ES-I3 (cell line): Measurements from ENCODE around the gene ILK.

Experiments
- H3K36me3 ChIP-seq: 2 replicates; pipeline ENCODE4 v1.6.1; 2013; ENCODE audit warnings: mild to moderate bottlenecking, low read length, control low read depth, moderate library complexity; ENCODE audit not compliant: insufficient read depth
- H3K4me1 ChIP-seq: 2 replicates; pipeline ENCODE4 v1.6.1; 2013; ENCODE audit warnings: mild to moderate bottlenecking, control low read depth, low read length; ENCODE audit not compliant: insufficient read depth
- H3K9ac ChIP-seq: 2 replicates; pipeline ENCODE4 v1.6.1; 2013; ENCODE audit warnings: low read depth, mild to moderate bottlenecking, low read length, moderate library complexity
- H3K9me3 ChIP-seq: 2 replicates; pipeline ENCODE4 v1.6.1; 2013; ENCODE audit warnings: mild to moderate bottlenecking, low read length, moderate library complexity; ENCODE audit not compliant: control insufficient read depth, insufficient read depth

The ILK gene

DNA sequence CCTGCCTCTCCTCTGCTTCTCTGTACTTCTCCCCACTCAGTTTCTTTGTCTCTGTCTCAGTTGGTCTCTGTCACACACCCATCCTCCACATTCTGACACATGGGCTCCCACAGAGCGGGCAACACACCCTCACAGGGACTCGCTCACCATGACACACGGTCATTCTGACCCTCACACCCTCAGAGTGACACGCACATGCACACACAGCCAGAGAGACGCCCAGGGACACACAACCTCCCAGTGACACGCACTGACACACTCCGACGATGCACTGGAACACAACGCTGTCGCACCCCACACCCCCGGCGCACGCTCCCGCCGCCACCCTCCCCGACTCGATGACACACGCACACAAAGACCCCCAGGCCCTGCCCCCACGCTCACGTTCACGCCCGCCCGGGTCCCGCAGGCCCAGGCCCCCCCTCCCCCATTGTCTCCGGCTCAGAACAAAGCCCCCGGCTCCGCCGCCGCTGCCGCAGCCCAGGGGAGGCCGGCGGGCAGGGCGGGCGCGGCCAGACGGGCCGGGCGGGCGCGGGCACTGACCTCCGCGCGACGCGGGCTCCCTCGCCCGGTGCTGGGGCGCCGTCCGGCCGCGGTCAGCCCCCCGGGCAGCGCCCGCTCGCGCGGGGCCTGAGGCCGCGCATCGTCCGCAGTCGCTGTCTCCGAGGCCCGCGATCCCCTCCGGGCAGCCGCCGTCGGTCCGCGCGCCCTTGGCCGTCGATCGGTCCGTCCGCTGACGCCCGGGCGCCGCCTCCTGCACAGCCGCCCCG lies 51.6 kb downstream of the ILK start:
- H3K9me3 ChIP-seq: no peaks in the 10 kb centered on the region
- no peaks in the 10 kb centered on the region for H3K36me3 ChIP-seq
- H3K4me1 ChIP-seq: peaks cover 7% of the 10 kb centered on the region
- H3K9ac ChIP-seq: peak overlapping the region; percentile 38; the same call in 1 of the 2 replicates

DNA sequence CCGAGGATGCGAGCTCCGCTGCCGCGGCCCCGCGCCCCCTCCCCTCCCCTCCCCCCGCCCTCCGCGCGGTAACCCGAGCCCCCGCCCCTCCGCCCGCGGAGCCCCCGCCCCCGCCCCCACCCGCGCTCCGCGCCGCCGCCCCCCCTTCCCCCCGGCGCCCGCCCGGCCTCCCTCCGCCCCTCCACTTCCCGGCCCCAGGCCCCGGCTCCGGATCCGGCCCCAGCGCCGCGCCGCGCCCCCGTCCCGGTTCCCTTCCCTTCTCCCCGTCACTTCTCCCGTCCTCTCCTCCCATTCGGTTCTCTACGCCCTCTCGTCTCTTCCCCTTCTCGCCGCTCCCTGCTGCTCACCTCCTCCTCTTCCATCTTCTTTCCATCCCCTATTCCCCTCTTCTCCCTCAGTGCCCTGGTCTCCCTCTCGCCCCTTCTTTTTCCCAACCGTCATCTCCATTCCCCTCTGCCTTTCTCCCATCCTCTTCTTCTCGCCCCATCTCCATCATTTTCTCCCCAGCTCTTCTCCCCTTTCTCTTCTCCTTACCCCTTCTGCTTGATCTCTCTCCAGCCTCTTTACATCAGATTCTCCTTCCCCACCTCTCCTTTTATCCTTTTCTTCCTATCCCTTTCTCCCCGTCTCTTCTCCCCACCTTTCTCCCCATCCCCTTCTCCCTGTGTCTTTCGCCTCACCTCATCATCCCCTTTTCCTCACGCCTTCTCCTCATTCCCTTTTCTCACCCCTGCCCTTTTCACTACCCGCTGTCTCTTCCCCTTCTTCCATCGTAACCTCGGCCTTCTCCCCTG lies 52.4 kb downstream of the ILK start, which contains the start of gene DCHS1:
TSS of gene DCHS1 (minus strand) at position 20 of the 794 bp plus-strand sequence. CDS start 14,196 bp downstream, outside the sequence.
- peaks cover 7% of the 10 kb centered on the region for H3K4me1 ChIP-seq
- H3K36me3 ChIP-seq: no peaks in the 10 kb centered on the region
- H3K9ac ChIP-seq: peak within 1 kb of the TSS; percentile 91
- no peaks in the 10 kb centered on the region for H3K9me3 ChIP-seq

DNA sequence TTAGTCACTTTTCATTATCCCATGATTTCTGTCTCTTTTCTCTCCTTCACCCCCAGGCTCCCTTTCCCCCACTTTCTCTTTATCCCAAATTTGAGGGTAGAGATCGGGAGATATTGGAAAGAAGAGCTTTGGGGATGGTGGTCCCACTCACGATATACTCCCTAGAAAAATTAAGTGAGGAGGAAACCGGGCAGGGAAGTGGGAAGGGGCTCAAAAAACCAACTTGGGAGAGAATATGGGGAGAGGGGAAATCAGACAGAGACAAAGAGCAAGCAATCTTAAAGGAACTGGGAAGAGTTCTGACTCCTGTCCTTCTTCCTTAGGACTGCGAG lies 53.0 kb downstream of the ILK start:
- no peaks in the 10 kb centered on the region for H3K9me3 ChIP-seq
- H3K36me3 ChIP-seq: no peaks in the 10 kb centered on the region
- peak overlapping the region; percentile 91 for H3K9ac ChIP-seq
- H3K4me1 ChIP-seq: peaks cover 7% of the 10 kb centered on the region

DNA sequence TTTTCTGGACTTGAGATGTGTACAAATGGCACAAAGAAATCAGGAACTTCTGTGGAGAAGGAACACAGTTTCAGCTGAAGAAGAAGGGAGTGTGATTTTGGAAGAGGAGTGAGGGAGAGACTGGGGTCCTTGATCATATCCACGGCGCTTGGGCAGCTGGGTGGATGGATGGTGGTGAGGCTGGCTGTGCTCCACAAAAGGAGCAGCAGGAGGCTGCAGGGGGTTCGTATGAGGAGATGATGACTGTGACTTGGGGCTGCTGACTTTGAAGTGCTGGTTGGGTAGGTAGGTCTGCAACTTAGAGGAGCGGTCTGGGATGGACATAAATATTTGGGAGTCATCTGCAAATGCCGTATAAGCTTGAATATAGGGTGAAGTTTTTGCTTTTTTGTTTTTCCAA lies 53.4 kb downstream of the ILK start:
- Histone ChIP-seq H3K36me3 (no peaks in the 10 kb centered on the region), H3K9me3 (no peaks in the 10 kb centered on the region), H3K9ac (peak overlapping the region; percentile 91), H3K4me1 (peaks cover 7% of the 10 kb centered on the region)

DNA sequence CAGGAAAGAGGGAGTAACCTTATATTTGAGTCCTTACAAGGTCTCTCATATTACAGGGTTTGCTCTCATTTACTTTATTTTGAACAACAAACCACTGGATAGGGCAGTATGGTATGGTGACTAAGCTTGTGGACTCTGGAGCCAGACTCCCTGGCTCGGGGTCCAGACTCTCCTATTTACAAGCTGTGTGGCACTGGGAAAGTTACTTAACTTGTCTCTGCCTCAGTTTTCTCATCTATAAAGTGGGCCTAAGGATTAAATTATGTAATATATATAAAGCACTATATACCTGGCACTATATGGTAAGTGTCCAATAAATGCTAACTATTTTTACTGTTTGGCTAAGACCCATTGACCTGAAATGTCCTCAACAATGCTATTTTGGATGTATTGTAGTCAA lies 53.8 kb downstream of the ILK start:
- peaks cover 7% of the 10 kb centered on the region for H3K4me1 ChIP-seq
- H3K9ac ChIP-seq: no peak overlapping the region
- H3K9me3 ChIP-seq: no peaks in the 10 kb centered on the region
- H3K36me3 ChIP-seq: no peaks in the 10 kb centered on the region

DNA sequence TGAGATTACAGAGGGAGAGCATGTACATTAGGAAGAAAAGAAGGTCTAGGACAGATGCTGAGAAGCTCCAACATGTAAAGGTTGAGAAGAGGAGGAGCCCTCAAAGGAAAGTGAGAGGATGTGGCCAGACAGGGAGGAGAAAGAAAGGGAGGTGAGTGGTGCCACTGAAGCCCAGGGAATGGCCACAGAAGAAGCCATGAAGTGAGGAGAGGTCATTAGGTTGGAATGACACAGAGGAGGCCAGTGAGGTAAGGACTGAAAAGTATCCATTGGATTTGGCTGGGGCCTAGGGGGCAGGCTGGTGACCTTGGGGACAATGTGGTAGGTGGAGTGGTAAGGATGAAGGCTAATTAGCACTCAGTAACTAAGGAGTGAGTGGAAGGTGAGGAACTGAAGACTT lies 55.1 kb downstream of the ILK start:
- Histone ChIP-seq H3K9me3 (no peaks in the 10 kb centered on the region), H3K4me1 (peaks cover 7% of the 10 kb centered on the region)

More for the DNA sequence above, 55.1 kb downstream of the ILK start:
- Histone ChIP-seq H3K9ac (no peak overlapping the region), H3K36me3 (no peaks in the 10 kb centered on the region)
